NCI-H2227 treated with DMSO at 0.1 percent for 48 hours (cell line): ENCODE results near the gene SORCS2.

ENCODE experiments used
- DNase-seq: peaks from one replicate; lab custom pipeline; 2025; lab: John Stamatoyannopoulos, UW

The SORCS2 gene

DNA sequence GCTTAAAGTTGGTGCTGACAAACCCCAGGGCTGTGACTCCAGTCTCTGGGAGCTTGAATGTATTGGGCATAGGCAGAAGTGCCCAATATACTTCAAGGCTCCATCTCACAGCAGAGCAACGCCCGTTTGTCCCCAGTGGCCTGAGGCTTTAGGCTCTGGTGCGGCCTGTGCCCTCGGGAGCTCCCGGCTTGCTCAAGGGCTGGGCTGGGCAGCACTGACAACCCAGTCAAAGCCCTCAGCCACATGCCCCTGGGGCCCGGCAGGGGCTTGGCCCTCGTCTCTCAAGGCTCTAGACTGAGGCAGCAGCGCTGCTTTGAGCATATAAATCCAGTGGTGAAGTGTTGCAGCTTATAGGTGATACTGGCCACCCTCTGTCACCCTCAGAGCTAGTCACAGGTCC lies 543.6 kb downstream of the SORCS2 start:
- no peak for DNase-seq

DNA sequence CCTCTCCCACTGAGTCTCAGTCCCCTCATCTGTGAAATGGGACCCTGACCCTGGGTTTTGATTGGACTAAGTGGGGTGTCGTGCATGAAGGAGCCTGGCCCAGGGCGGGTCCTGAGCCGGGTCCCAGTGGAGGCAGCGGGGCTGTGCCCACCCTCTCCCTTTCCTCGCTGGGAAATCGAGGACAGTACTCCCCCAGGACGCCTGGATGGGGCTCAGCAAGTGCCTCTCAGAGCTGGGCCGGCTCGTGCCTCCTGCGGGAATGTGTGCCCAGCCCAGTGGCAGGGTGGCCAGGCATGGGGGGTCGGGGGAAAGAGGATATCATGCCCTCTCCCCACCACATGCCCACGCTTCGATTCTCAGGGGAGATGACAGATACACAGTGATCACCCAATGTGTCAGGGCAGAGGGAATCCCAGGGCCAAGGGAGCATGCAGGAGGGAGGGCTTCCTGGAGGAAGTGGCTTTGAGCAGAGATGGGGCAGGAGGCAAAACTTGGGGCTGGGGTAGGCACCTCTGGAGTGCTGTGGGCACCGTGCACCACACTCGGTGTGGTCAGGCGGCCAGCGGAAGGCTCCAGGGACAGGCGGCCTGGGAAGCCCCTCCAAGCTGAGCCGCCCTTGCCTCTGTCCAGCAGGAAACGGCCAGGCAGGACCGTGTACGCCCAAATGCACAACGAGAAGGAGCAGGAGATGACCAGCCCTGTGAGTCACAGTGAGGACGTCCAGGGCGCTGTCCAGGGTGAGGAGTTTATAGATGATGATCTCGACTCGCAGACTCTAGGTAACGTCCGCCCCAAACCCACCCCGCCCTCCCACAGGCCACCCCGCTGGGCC lies 544.3 kb downstream of the SORCS2 start:
- no peak for DNase-seq

DNA sequence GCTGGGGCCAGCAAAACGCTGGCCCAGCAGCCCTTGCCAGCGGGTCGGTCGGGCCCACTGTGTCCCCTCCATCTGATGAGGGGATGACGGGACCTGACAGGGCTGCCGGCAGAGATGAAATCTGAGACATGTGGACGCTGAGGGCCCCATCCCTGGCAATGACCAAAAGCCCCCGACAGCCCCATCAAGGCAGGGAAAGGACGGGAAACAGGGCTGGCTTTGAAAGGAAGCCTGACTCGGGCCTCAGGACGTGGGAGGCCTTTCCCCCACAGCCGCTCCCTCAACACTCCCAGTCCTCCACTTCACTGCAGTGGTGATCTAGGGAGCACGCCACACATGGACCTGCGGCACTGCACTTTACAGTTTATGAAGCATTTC lies 544.9 kb downstream of the SORCS2 start:
- DNase-seq = no peak

DNA sequence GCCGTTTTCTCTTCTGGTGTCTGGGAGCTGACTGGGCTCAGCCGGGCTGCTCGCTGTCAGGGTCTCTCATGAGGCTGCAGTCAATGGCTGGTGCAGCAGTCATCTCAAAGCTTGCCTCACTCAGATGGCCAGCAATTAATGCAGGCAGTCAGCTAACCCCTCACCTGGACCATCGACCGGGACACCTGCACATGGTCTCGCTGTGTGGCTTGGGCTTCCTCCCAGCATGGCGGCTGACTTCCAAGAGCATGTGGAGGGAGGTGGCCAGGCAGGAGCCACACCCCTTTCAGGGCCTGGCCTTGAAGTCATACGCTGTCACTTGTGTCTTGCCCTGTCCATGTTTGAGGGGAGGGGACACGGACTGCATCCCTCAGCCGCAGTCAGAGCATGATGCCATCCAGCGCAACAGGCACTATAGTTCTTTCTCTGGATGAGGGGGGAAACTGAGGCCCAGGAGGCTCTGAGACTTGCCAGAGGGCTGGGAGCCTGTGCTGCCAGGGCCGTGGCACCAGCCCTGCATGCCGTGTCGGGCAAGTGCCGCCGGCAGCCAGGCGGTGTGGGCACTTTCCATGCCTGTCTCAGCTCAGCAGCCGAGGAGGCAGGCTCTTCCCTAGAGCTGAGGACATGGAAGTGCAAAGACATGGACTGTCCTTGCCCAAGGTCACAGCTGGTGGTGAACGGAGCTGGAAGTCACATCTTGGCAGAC lies 545.6 kb downstream of the SORCS2 start:
- DNase-seq = no peak

GRCh38 chr4:7738458-7739076 lies 546.2 kb downstream of the SORCS2 start:
- DNase-seq = no peak

GRCh38 chr4:7739077-7739917 lies 547.0 kb downstream of the SORCS2 start:
- no peak for DNase-seq

DNA sequence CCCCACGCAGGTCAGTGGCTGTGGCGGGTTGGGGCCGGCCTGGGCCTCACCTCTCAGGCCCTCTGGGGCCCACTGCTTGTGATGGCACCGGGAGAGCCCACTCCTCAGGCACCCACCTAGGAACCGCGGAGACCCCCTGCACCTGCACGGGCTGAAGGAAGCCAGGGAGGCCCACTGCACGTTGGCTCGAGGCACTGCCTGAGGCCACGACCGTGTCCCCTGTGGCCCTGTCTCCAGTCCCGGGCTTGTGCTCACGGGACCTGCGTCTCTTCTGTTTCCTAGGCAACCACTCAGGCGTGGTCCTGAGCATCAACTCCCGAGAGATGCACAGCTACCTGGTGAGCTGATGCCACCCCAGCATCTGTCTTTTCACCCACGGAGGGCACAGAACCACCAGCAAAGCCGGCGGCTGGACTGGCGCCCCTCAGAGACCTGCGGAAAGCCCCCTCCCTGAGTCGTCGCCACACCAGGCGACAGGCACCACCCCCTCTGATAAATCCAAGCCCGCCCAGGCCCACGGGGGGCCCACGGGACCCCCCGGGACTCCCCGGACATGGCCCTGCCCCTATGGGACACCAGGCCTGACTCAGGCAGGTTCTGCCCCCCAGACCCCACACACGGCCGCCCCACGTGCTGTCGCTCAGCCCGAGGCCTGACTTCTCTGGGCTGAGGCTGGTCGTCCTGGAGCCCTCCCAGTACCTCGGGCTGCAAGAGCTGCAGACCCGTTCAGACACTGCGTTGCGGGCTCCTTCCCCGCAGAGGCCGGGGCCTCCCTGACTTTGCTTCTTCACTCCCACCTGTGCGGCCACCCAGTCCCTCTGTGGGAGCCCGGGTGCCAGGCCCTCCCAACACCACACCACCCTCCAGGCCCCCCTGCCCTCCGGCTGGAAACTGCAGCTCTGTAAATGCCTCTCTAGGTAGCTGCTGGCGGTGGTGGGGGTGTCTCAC lies 547.9 kb downstream of the SORCS2 start:
- no peak for DNase-seq

DNA sequence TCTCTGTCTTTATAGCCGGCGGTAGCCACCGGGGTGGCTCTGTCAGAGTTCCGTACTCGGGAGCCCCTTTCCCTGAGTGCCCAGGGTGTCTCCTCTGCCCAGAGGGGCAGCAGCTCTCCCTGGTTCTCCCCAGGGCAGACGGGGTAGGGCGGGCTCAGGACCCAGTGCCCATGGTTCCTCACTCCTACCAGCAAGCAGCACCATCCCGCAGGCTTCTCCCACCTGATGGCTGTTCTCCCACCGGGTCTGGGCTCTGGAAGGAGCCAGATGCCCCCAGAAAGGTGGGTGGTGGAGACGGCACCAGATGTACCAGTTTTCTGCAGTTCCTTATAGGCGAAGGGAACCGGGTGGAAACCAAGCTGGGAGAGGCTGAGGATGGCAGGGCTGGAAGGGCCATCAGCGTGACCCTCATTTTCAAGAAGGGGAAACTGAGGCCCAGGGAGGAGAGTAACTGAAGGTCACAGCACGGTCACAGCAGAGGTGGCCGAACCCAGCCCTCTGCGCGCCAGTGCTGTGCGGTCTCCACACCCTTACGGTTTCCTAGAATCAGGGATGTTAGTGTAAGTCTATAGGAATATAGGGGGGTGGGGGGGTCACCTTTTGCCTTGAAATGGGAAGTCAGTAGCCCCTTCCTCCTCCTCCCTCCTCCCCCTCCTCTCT lies 548.7 kb downstream of the SORCS2 start:
- DNase-seq = no peak

- no peak for DNase-seq
These were observed 549.8 kb downstream of the SORCS2 start for GRCh38 chr4:7741946-7742806.

DNA sequence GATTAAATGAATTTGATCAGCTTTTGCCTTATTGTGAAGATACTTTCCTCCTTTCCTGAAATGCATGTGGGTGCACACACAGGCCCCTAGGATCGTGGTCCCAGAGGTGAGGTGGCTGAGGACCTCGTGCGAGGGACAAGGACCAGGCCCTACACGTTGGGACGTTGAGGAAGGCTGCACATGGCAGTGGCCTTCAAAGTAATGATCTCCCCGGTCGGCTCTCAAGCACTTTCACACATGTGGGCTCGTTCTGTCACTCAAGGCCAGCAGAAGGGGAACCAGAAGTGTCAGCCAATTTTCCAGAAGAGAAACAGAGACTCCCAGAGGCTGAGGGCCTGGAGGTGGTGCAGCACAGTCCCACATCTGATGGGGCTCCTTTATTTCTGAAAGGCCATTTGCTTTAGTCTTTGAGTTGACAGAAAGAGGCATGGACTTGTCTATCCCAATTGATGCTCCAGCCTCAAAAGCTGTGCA lies 550.5 kb downstream of the SORCS2 start:
- DNase-seq = no peak

GRCh38 chr4:7744142-7744804 lies 551.9 kb downstream of the SORCS2 start:
- no peak for DNase-seq

DNA sequence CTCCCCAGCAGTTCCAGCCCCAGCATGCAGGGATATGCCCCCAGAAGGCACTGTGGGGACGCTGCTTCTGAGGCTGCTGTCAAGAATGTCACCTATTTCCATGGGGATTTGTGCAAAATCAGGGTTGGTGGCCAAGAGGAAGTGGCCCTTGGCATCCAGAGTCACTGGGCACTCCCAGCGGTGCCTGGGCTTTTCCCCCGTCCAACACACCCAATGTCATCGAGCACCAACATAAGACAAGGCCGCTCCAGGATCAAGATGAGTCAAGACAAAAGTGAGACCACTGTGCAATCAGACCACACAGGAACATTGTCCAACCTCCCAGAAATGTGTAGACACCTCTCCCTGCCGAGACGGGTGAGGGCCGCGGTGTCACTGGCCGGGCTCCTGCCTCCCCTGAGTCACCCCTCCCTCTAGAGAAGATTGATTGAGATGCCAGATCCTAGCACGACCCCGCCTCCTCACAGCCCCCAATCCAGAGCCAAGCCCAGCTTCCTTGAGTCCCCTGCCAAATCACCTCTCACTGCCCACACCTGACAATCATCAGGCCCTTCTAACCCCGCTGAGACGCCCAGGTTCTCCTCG lies 553.1 kb downstream of the SORCS2 start:
- DNase-seq = no peak

DNA sequence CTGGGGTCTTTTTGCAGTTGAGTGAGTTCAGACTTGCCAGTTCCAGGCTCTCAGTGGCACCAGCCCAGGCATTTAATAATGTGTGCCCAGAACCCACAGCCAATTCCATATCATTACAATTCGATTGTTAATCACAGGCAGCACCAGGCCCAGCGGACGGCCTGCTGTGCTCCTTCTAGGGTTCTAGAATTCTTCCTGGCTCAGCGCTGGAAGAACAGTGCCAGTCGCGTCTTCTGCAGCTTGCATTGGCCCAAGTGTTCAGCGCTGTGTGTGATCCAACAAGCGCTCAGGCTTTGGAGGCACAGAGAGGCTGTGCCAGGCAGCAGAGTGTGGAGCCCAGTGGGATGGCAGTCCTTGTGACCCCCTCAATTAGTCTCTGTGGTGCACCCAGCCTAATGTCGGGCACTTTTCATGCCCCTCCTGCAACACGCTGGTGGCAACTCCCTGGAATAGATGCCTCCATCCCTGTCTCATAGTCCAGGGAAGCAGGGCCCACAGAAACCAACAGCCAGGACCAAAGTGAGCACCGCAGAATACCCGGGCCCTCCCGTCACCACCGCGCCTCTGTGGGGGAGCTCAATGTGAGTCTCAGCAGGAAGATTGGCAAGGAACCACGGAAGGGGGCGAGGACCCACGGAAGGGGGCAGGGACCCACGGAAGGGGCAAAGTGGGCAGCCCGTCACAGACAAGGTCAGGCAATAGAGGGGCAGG lies 554.2 kb downstream of the SORCS2 start:
- no peak for DNase-seq

DNA sequence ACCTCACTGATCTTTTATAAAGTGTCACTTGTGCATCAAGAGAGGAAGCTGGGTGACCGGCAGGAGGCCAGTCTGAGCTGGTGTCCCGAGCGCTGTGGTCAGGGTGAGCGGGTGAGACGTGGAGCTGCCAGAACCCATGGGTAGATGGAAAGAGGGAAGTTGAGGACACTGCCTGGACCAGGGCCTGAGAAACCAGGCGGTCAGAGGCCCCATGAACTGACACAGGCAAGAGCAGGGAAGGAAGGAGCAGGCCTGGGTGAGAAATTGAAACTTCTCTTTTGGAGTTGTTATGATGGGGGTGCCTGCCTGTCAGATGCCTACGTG lies 554.7 kb downstream of the SORCS2 start:
- no peak for DNase-seq

- no peak for DNase-seq
These were observed 555.2 kb downstream of the SORCS2 start for GRCh38 chr4:7747566-7747965.

DNA sequence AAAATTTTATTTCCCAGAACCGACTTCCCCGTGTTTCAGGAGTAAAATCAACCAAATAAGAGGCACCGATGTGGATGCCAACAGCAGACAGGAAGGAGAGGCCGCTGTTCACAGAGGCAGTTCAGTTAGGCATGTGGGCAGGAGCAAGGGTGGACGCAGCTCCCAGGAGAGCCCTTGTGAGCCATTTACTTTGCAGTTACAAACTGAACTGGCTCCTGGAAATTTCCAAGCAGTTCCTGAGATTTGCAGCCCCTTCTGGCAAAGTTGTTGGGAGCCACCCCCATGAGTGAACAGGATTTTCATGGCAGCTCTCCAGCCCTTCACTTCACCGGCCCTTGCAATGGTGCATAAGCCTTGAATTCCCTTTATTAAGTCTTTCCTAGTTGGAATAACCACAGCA lies 558.2 kb downstream of the SORCS2 start:
- DNase-seq = no peak

GRCh38 chr4:7750972-7751371 lies 558.6 kb downstream of the SORCS2 start:
- no peak for DNase-seq

GRCh38 chr4:7752649-7753048 lies 560.3 kb downstream of the SORCS2 start:
- no peak for DNase-seq
